SK-N-SH (cell line): Measurements from ENCODE around the gene PLXNA4.

ENCODE experiments used
- ELF1 ChIP-seq: IDR thresholded peaks from 2 replicates; pipeline ENCODE4 v1.4.0; 2012
- EP300 ChIP-seq, 2 experiments: IDR thresholded peaks; 2 replicates each; pipeline versions ENCODE4 v1.4.0 to v1.6.1; 2012; ENCODE audit warnings: borderline replicate concordance in 1 of 2, low read depth in 1 of 2, low read length in 1 of 2
- FOXM1 ChIP-seq: IDR thresholded peaks from 2 replicates; pipeline ENCODE4 v1.4.0; 2012; ENCODE audit warnings: low read depth, mild to moderate bottlenecking
- NFIC ChIP-seq: IDR thresholded peaks from 2 replicates; pipeline ENCODE4 v1.4.0; 2012; ENCODE audit warnings: borderline replicate concordance
- RAD21 ChIP-seq: IDR thresholded peaks from 2 replicates; pipeline ENCODE4 v1.6.1; 2012; ENCODE audit warnings: mild to moderate bottlenecking, low read length
- REST ChIP-seq: IDR thresholded peaks from 2 replicates; pipeline ENCODE4 v1.6.1; 2012; ENCODE audit warnings: mild to moderate bottlenecking, low read depth, low read length, moderate library complexity
- RFX5 ChIP-seq: IDR thresholded peaks from 2 replicates; pipeline ENCODE4 v1.6.1; 2012; ENCODE audit warnings: mild to moderate bottlenecking, improper control_type of control experiment, low read length
- SMC3 ChIP-seq: IDR thresholded peaks from 2 replicates; pipeline ENCODE4 v1.6.1; 2012; ENCODE audit warnings: low read depth, low read length, improper control_type of control experiment
- TAF1 ChIP-seq: IDR thresholded peaks from 2 replicates; pipeline ENCODE4 v1.6.1; 2012; ENCODE audit warnings: low read depth, mild to moderate bottlenecking, low read length, moderate library complexity, borderline replicate concordance
- TEAD4 ChIP-seq: IDR thresholded peaks from 2 replicates; pipeline ENCODE4 v1.4.0; 2012; ENCODE audit warnings: mild to moderate bottlenecking, borderline replicate concordance; ENCODE audit not compliant: insufficient read depth
- USF2 ChIP-seq: fragments of 150-350 bp; IDR thresholded peaks from 2 replicates; pipeline ENCODE4 v1.6.1; 2017; ENCODE audit warnings: antibody characterized with exemption, low read length, low read depth, borderline replicate concordance
- TF ChIP-seq, protein P1 (sequence below): fragments of 200-600 bp; sonication (generic); IDR thresholded peaks from 2 replicates; pipeline ENCODE4 v1.6.1; 2017; ENCODE audit warnings: antibody characterized with exemption, mild to moderate bottlenecking, moderate library complexity

DNA sequence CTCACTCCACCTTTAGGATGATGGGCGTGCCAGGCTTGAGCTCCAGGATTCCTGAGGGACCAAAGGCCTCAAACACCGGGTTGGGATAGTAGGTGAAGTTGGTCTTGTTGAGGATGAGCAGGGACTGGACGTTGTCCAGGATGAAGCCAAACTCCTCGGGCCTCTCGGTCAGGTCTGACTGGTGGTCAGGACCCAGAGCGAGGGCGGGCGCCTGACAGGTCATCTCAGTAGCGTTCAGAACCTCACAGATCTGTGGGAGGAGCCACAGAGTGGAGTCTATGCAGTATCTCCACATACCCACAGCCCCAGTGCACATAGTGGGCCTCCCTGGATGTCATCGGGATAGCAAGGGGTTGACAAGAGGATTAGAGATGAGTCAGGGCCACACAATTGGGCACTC is 394.9 kb downstream of the PLXNA4 start:
- TF ChIP-seq SMC3 (no peak), USF2 (no peak), EP300 (IDR thresholded peaks at IDR 0.05; ENCODE audit: borderline replicate concordance in 1 of 2, low read depth in 1 of 2, low read length in 1 of 2) (no peak), REST (no peak), TEAD4 (no peak), NFIC (no peak), RAD21 (no peak), TAF1 (no peak), RFX5 (no peak), ELF1 (no peak), FOXM1 (no peak)
- TF ChIP-seq, protein P1, sequence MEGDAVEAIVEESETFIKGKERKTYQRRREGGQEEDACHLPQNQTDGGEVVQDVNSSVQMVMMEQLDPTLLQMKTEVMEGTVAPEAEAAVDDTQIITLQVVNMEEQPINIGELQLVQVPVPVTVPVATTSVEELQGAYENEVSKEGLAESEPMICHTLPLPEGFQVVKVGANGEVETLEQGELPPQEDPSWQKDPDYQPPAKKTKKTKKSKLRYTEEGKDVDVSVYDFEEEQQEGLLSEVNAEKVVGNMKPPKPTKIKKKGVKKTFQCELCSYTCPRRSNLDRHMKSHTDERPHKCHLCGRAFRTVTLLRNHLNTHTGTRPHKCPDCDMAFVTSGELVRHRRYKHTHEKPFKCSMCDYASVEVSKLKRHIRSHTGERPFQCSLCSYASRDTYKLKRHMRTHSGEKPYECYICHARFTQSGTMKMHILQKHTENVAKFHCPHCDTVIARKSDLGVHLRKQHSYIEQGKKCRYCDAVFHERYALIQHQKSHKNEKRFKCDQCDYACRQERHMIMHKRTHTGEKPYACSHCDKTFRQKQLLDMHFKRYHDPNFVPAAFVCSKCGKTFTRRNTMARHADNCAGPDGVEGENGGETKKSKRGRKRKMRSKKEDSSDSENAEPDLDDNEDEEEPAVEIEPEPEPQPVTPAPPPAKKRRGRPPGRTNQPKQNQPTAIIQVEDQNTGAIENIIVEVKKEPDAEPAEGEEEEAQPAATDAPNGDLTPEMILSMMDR, result no peak
